NCI-H2196 (cell line): ENCODE measurements around the gene TMEM19.
"Not testable (repeated sequence)": the region's sequence is repeated elsewhere in the genome, so short reads cannot be mapped to it uniquely, and the experiment has no call there.

Source experiments
- DNase-seq: peaks from one replicate; lab custom pipeline; 2025; ENCODE audit not compliant: unreplicated experiment; lab: John Stamatoyannopoulos, UW

The TMEM19 gene

DNA sequence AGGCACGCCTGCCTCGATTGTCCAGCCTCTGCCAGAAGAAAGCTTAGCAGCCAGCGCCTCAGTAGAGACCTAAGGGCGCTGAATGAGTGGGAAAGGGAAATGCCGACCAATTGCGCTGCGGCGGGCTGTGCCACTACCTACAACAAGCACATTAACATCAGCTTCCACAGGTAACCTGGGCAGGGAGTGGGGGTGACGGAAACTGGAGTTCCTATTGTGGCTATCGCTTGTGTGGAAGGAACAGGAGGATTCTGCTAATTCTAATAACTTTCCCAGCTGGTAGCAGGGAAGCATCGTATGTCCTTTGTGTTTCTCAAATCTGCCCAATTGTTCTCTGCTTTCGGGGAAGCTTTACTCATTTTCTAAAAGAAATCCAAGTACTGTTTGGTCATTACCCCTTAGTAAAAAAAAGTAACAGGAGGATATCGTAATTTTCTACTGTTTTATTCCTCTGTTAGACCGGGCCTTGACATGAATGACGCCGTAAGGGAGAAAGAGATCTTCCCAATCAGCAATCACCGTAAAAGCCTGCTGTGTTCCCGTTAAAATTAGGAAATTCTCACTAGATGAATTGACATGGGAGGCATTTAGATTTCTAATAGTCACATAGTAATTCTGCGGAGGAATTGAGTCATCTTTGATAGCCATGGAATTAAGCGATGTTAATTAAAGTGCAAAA, 21.3 kb upstream of the TMEM19 start:
- no peak for DNase-seq

DNA sequence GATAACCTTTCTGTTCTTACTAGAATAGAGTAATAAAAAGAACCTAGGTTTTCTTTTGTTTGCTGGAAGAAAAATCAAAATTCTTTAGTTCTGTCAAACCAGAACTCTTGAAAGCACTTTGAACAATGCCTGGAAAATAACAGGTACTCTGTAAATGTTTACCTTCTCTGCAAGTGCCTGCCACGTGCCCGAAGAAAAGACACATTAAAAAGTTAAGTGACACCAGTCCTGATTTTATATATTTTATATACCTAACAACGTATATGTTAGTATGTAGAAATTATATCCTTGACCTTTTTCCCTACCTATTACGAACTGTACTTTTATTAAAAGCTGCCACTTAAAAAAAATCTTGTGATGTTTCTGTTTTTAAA, 20.8 kb upstream of the TMEM19 start:
- DNase-seq: no peak

DNA sequence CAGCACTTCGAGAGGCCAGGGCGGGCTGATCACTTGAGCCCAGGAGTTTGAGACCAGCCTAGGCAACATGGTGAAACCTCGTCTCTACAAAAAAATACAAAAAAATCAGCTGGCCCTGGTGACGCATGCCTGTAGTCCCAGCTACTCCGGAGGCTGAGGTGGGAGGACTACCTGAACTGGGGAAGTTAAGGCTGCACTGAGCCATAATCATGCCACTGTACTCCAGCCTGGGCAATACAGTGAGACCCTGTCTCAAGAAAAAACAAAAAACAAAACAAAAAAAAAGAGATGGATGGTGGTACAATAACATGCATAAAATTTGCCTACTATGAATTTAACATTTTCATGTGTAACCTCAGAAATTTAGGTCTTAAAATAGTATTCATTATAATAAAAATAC, 19.6 kb upstream of the TMEM19 start:
- no peak for DNase-seq

DNA sequence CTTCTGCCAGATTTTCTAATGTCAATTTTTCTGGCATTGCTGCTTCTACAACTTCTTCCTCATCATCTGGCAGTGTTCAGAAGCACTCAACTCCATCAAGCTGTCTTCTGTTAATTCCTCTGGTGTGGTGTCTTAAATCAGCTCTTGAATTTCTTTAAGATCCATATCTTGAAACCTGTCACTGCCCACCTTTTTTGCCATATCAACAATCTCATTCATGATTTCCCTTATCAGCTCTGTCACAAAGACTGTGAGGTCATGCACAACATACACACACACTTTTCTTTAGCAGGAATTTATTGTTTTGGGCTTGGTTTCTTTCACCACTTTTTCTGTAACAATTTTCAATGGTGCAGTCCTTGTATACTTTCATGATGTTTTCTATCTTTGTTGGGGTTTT, 14.6 kb upstream of the TMEM19 start:
- DNase-seq: no peak

DNA sequence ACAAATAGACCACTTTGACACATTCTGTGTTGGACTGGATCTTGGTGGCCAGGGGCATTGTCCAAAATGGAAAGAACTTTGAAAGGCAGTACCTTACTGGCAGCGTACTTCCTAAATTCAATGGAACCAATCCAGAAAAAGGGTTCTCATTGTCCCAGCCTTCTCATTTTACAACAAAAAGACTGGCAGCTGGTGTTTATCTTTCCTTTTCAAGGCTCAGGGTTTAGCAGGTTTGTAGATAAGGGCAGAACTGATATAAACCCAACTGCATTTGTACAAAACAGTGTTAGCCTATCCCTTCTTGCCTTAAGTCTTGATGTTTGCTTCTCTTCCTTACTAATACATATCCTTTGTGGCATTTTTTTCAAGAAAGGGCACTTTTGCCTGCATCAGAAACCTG, 14.1 kb upstream of the TMEM19 start:
- DNase-seq: peak; percentile 55

DNA sequence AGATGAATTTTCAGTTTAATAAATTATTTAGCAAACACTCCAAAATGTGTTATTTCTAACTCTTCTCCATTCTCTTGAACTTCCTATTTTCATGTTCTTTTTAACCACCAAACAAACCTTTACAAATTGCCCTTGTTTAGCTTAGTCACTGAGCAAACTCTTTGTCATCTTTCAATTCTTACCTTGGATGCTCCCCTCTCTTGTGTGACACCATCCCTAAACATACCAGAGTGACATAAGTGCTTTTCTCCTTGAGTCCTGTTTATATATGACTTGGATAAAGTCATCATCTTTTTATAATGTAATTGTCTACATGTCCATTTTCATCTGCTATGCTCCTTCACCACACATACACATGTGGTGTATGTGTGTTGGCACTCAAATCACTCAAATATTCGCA, 3.4 kb upstream of the TMEM19 start:
- no peak for DNase-seq

DNA sequence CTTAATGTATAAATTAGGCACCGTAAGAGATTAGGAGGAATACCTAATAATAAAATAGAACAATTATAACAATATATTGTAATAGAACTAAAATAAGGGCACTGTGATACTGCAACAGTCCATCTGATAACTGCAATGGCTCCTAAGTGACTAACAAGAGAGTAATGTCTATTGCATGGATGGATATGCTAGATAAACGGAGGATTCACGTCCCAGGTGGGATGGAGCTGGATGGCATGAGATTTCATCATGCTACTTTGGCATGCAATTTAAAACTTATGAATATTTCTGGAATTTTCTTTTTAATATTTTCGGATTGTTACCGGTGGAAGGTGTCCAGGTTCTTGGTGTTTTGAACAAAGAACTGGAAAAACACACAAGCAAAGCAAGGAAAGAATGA, 2.2 kb upstream of the TMEM19 start:
- DNase-seq: no peak

DNA sequence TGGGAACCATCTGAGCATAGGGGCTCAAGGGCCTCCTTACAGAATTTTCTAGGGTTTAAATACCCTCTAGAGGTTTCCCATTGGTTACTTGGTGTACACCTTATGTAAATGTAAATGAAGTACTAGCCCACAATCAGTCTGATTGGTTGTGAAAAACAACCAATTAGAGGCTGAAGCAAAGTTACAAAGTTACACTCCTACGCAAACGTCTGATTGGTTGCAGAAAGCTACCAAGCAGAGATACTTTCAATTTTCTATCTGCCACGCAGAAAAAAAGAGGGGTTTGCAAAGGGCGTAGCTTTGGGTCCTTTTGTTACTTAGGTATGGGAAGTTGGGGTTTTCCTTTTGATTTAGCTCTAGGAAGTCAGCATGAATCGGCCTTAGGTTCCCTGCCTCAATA, 1.8 kb upstream of the TMEM19 start:
- DNase-seq: no peak

DNA sequence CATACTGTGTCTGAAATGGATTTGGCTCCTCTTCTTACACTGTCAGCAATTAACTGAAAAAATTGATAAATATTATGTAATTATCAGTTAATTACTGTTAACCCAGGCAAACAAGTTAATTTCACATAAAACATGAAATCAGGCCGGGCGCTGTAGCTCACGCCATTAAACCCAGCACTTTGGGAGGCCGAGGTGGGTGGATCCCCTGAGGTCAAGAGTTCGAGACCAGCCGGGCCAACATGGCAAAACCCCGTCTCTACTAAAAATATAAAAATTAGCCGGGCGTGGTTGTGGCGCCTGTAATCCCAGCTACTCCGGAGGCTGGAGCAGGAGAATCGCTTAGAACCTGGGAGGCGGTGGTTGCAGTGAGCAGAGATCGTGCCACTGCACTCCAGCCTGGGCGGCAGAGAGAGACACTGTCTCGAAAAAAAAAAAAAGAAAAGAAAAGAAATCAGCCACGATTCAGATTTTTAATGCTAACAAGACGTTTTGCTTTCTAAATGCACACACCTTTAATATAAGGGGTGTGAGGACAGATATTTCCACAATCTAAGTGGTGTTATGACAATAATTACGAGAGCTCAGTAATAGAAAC, 473 bp upstream of the TMEM19 start:
- no peak for DNase-seq

DNA sequence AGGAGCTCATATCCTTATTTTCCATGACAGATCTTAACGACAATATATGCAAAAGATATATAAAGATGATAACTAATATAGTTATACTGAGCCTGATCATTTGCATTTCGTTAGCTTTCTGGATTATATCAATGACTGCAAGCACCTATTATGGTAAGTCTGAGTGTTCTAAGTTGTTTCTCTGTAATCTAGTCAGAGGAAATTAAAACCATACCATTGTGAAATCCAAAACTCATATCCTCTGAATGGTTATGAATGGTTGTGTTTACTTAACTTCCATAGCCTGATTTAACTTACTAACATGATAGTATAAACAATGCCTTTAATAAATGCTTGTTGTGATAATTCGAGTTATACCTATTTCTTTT, 760 bp downstream of the TMEM19 start:
- no peak for DNase-seq

DNA sequence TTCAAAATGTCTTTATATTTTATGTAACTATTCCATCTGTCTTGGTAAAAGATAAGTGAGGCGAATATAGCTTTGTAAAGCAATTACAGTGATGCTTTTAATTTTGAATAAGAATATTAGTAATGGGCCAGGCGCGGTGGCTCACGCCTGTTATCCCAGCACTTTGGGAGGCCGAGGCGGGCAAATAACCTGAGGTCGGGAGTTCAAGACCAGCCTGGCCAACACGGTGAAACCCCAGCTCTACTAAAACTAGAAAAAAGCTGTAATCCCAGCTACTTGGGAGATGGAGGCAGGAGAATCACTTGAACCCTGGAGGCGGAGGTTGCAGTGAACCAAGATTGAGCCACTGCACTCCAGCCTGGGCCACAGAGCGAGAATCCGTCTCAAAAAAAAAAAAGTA, 1.3 kb downstream of the TMEM19 start:
- not testable (repeated sequence) for DNase-seq

DNA sequence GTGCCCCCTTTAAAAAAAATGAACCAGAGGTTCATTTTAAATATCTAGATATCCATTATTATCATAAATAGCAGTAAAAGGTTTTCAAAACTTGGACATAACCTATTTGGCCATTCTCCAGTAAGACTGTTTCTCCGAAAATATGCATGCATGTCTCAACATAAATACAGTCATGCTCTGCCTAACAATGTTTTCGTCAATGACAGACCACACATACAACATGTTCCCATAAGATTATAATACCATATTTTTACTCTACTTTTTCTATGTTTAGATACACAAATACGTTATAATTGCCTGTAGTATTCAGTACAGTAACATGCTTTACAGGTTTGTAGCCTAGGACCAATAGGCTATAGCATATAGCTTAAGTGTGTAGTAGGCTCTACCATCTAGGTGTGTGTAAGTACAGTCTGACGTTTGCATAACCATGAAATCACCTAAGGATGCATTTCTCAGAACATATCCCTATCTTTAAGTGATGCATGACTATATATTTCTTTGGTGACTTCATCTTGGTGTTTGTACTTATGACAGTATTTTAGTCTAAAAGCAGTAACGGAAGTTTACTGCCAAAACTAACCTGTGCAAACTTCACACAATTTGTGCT, 3.2 kb downstream of the TMEM19 start:
- DNase-seq: no peak

DNA sequence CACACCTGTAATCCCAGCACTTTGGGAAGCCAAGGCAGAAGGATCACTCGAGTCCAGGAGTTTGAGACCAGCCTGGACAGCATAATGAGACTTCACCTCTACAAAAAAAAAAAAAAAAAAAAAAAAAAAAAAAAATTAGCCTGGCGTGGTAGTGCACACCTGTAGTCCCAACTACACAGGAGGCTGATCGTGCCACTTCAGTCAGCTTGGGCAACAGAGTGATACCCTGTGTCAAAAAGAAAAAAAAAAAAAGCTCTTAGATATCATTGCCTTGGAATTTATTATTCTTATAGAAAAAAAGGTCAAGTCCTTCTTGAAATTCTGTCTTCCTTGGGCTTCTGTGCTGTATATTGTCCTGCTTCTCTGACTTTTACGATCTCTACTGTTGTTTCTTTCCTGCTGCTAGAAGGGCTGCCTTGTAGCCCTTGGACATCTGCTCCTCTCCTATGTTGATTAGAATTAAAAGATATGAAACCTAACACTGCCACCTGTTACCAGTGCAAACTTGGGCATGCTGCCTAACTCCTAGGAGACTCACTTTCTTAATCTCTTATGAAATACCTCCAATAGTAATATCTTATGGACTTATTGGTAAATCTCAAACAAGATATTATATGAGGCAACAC, 5.7 kb downstream of the TMEM19 start:
- peak; percentile 59 for DNase-seq

DNA sequence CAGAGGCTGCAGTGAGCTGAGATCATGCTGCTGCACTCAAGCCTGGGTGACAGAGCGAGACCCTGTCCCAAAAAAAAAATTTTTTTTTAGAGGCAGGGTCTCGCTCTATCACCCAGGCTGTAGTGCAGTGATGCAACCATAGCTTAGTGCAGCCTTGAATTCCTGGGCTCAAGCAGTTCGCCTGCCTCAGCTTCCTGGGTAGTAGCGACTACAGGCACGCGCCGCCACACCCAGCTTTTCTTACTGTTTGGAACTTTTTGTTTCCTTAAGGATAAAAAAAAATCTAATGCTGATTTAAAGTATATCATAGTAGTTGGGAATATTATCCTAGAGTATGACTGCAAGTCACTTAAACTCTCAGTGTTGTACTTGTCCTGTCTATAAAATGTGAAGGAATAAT, 7.2 kb downstream of the TMEM19 start:
- no peak for DNase-seq

DNA sequence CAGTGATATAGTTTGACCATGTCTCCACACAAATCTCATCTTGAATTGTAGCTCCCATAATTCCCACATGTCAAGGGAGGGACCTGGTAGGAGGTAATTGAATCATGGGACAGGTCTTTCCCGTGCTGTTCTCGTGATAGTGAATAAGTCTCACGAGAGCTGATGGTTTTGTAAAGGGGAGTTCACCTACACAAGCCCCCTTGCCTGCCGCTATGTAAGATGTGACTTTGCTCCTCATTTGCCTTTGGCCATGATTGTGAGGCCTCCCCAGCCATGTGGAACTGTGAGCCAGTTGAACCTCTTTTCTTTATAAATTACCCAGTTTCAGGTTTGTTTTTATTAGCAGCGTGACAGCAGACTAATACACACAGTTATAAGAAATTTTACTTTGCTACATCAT, 7.8 kb downstream of the TMEM19 start:
- DNase-seq: not testable (repeated sequence)

DNA sequence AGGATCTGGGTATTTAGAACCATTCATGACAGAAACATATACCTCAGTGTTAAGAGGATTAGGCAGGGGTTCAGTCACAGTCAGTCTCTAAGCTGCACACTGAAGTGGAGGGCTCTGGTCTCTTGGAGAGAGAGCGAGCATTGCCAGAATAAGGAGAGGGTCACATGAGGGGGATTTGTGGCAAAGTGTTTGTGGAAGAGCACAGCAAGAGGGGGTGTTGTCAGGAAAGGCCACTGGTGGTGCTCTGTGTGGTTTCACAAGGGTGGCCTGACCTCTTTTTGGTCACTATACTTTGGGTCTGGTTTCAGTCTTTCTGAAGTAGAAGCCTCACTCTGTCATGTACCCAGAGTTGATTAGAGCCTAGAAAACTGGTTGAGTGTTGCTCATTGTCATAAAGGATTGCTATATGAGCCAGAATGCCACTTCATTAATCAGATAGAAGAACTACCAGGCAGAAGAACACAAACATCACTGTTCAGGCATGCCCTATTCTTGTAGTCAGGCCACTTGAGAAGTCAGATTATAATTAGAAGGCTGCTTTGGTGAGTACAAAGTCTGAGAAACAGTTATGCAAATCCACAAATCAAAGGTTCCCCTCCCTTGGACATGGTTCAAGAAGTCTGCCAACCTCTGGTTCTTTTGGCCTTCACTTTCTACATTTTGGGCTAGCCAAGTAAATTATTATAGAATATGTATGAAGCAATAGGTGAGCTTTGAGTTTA, 8.4 kb downstream of the TMEM19 start:
- DNase-seq: no peak

DNA sequence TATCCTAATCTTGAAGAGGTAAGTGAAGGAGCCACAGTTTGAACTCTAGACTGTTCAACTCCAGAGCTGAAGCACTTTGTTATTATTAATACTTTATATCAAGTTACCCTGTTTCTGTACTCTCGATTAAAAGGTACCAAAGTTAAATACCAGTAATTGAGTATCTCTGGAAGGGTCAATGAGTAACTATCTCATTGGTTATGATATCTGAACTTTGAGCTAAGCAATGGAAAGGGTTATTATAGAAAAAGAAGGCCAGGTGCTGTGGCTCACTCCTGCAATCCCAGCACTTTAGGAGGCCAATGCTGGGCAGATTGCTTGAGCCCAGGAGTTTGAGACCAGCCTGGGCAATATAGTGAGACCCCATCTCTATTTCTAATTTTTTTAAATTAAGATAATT, 9.9 kb downstream of the TMEM19 start:
- DNase-seq: no peak

DNA sequence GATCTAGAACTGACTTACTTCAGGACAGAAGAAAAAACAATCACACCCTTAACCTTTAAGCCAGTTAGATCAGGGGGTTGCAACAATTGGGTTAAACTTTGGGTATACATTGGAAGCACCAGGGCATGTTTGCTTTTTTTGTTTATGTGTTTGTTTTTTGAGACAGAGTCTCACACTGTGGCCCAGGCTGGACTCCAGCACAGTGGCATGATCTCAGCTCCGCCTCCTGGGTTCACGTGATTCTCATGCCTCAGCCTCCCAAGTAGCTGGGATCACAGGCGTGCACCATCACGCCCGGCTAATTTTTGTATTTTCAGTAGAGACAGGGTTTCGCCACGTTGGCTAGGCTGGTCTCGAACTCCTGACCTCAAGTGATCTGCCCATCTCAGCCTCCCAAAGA, 16.3 kb downstream of the TMEM19 start:
- DNase-seq: not testable (repeated sequence)

DNA sequence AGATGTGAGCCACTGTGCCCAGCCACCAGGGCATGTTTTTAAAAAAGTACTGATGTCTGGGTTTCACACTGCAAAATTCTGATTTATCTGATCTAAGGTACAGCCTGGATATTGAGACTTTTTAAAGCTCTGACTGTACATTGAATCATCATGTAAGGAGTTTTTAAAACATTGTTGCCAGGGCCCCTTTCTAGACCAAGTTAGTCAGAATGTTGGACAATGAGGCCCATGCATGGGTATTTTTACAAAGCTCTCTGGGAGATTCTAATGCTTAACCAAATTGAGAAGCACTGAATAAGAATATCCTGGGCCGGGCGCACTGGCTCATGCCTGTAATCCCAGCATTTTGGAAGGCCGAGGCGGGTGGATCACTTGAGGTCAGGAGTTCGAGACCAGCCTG, 16.7 kb downstream of the TMEM19 start:
- no peak for DNase-seq

DNA sequence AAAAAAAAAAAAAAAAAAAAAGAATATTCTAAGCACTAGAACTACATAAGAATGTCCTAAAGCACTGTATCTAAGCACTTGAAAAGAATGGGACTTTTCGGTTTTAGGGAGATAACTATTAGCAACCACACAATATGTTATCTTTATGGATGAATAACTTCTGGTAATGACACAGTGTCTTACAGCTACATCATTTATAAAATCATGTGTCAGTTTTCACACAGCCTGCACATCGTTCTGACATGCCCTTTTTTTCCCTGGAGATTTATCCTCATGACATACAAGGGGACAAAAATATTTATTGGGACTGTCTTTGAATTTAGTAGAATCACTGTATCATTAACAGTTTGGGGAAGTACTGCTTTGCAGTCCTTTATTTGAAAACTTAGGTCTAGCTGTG, 17.3 kb downstream of the TMEM19 start:
- no peak for DNase-seq

DNA sequence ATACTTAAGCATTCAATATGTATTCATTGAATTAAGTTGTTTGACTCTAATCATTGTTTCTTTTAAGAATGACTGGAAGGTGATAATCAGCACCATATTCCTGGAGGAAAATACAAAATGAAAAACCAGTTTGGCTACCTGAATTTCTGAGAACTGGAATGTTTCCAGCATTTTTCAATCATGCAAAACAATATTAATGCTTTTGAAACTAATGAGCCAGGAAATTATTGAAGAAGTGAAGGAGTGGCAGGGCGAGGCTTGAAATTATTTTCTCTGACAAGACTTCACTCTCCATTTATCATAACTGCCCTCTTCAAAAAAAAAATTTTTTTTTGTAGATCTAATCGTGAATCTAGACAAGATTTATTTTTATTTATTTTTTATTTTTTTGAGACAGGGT, 19.0 kb downstream of the TMEM19 start:
- DNase-seq: no peak

DNA sequence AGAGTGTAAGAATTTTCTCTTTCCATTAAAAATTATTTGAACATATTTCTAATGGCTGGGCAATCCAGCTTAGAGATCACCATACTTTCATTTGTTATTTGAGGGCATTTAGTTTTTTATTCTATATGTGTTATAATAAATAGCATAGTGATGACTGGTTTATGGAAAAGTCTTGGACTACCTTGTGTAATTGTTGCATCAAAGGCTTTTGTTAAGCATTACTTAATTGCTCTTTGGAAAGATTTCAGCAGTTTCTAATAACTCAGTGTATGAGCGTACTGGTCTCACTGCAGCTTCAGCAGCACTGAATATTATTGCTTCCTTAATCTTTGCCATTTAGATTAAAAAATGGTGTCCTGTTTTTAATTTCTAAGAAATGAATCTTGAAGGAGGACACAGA, 22.8 kb downstream of the TMEM19 start:
- no peak for DNase-seq
